ENCODE measurements around the gene C5orf47. TPM values are rescaled to one million over a fixed set of nuclear protein-coding genes. Genes with fewer than 3 reads are reported as not detected.

The C5orf47 gene
- total RNA-seq, 1 donor from 2014 or later: 0.69 TPM

- no peak for DNase-seq (ENCODE audit: low spot score)
- Histone ChIP-seq H3K27ac (no peak overlapping the region), H3K79me2 (ENCODE audit: low read depth) (no peaks in the 10 kb centered on the region), H3K9me3 (ENCODE audit: low read depth) (no peaks in the 10 kb centered on the region), H3K9ac (no peak overlapping the region), H3F3A (ENCODE audit: low read depth) (no peaks in the 10 kb centered on the region), H3K4me1 (no peaks in the 10 kb centered on the region), H3K36me3 (no peaks in the 10 kb centered on the region), H3K4me2 (no peak overlapping the region), H3K27me3 (peaks cover 3% of the 10 kb centered on the region), H2AFZ (replicated peaks) (no peak overlapping the region), H4K20me1 (ENCODE audit: low read depth) (no peaks in the 10 kb centered on the region), H3K4me3 (no peak overlapping the region)
- H3K9me3 Mint-ChIP-seq: no peaks in the 10 kb centered on the region
- H3K4me1 Mint-ChIP-seq: no peaks in the 10 kb centered on the region
- H3K36me3 Mint-ChIP-seq: no peaks in the 10 kb centered on the region
- no peak overlapping the region for H3K27ac Mint-ChIP-seq
- H3K27me3 Mint-ChIP-seq (ENCODE audit: insufficient read depth, low read depth): peaks cover 4% of the 10 kb centered on the region
- H3K4me3 Mint-ChIP-seq: no peak overlapping the region
- TF ChIP-seq CTCF (IDR thresholded peaks at IDR 0.05): no peak
- no peak for TF ChIP-seq EZH2 (IDR thresholded peaks at IDR 0.05)
- no peak for TF ChIP-seq EZH2phosphoT487 (IDR thresholded peaks at IDR 0.05)
Observed at GRCh38 chr5:174003795-174004194, 14.8 kb downstream of the C5orf47 start.

- H3K36me3 Mint-ChIP-seq: no peaks in the 10 kb centered on the region
- no peaks in the 10 kb centered on the region for H3K79me2 ChIP-seq (ENCODE audit: low read depth)
- H2AFZ ChIP-seq (replicated peaks): no peak overlapping the region
- no peaks in the 10 kb centered on the region for H3K36me3 ChIP-seq
- peaks cover 4% of the 10 kb centered on the region for H3K27me3 Mint-ChIP-seq (ENCODE audit: insufficient read depth, low read depth)
- H3K9me3 Mint-ChIP-seq: no peaks in the 10 kb centered on the region
- H3K9ac ChIP-seq: no peak overlapping the region
- no peak for DNase-seq (ENCODE audit: low spot score)
- no peaks in the 10 kb centered on the region for H3K9me3 ChIP-seq (ENCODE audit: low read depth)
- H3K4me3 ChIP-seq: no peak overlapping the region
- H3K27me3 ChIP-seq: no peaks in the 10 kb centered on the region
- H3K27ac ChIP-seq: no peak overlapping the region
- no peak overlapping the region for H3K4me3 Mint-ChIP-seq
- TF ChIP-seq EZH2phosphoT487 (IDR thresholded peaks at IDR 0.05) (no peak), CTCF (IDR thresholded peaks at IDR 0.05) (no peak), EZH2 (IDR thresholded peaks at IDR 0.05) (no peak)
- no peak overlapping the region for H3K4me2 ChIP-seq
- no peaks in the 10 kb centered on the region for H3K4me1 Mint-ChIP-seq
- no peaks in the 10 kb centered on the region for H3F3A ChIP-seq (ENCODE audit: low read depth)
- no peak overlapping the region for H3K27ac Mint-ChIP-seq
- no peaks in the 10 kb centered on the region for H4K20me1 ChIP-seq (ENCODE audit: low read depth)
- H3K4me1 ChIP-seq: no peaks in the 10 kb centered on the region
Observed at GRCh38 chr5:174008922-174009321, 20.0 kb downstream of the C5orf47 start.

GRCh38 chr5:174010365-174010764 lies 21.4 kb downstream of the C5orf47 start:
- no peak for TF ChIP-seq EZH2 (IDR thresholded peaks at IDR 0.05)
- no peak for TF ChIP-seq EZH2phosphoT487 (IDR thresholded peaks at IDR 0.05)
- TF ChIP-seq CTCF (IDR thresholded peaks at IDR 0.05): no peak
- H3F3A ChIP-seq (ENCODE audit: low read depth): no peaks in the 10 kb centered on the region
- Mint-ChIP-seq H3K27me3 (ENCODE audit: insufficient read depth, low read depth) (peaks cover 4% of the 10 kb centered on the region), H3K27ac (no peak overlapping the region), H3K4me3 (no peak overlapping the region), H3K9me3 (peaks cover 4% of the 10 kb centered on the region), H3K4me1 (no peaks in the 10 kb centered on the region), H3K36me3 (no peaks in the 10 kb centered on the region)
- H3K27me3 ChIP-seq: no peaks in the 10 kb centered on the region
- no peaks in the 10 kb centered on the region for H3K79me2 ChIP-seq (ENCODE audit: low read depth)
- H3K4me1 ChIP-seq: no peaks in the 10 kb centered on the region
- H3K9me3 ChIP-seq (ENCODE audit: low read depth): no peaks in the 10 kb centered on the region
- no peak overlapping the region for H3K4me3 ChIP-seq
- no peak for DNase-seq (ENCODE audit: low spot score)
- no peaks in the 10 kb centered on the region for H3K36me3 ChIP-seq
- no peak overlapping the region for H3K9ac ChIP-seq
- H3K4me2 ChIP-seq: no peak overlapping the region
- H3K27ac ChIP-seq: no peak overlapping the region
- H2AFZ ChIP-seq (replicated peaks): peak overlapping the region; percentile 38
- no peaks in the 10 kb centered on the region for H4K20me1 ChIP-seq (ENCODE audit: low read depth)
